Measurements from ENCODE around the gene FAM161B.

FAM161B gene

GRCh38 chr14:73953731-73954130 lies 3.8 kb upstream of the FAM161B start:
- no peak for DNase-seq (ENCODE audit: extremely low read depth, insufficient read length)

GRCh38 chr14:73945159-73945670 lies 4.7 kb downstream of the FAM161B start:
- DNase-seq (ENCODE audit: extremely low read depth, insufficient read length) = no peak
- Histone ChIP-seq H3K36me3 (ENCODE audit: control insufficient read depth, insufficient read depth, low read length) (no peaks in the 10 kb centered on the region; the same call in 1 of the 2 replicates), H3K4me3 (replicated peaks; ENCODE audit: low read depth, low read length) (no peak overlapping the region), H3K27me3 (replicated peaks; ENCODE audit: control insufficient read depth, insufficient read depth, low read length) (no peaks in the 10 kb centered on the region)
- TF ChIP-seq, protein P1, sequence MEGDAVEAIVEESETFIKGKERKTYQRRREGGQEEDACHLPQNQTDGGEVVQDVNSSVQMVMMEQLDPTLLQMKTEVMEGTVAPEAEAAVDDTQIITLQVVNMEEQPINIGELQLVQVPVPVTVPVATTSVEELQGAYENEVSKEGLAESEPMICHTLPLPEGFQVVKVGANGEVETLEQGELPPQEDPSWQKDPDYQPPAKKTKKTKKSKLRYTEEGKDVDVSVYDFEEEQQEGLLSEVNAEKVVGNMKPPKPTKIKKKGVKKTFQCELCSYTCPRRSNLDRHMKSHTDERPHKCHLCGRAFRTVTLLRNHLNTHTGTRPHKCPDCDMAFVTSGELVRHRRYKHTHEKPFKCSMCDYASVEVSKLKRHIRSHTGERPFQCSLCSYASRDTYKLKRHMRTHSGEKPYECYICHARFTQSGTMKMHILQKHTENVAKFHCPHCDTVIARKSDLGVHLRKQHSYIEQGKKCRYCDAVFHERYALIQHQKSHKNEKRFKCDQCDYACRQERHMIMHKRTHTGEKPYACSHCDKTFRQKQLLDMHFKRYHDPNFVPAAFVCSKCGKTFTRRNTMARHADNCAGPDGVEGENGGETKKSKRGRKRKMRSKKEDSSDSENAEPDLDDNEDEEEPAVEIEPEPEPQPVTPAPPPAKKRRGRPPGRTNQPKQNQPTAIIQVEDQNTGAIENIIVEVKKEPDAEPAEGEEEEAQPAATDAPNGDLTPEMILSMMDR (IDR thresholded peaks at IDR 0.05; ENCODE audit: insufficient read depth, low read length, poor library complexity, severe bottlenecking) = no peak

More at GRCh38 chr14:73953731-73954130, 3.8 kb upstream of the FAM161B start:
- Histone ChIP-seq H3K4me3 (replicated peaks; ENCODE audit: low read depth, low read length) (no peak overlapping the region), H3K36me3 (ENCODE audit: control insufficient read depth, insufficient read depth, low read length) (peaks cover 8% of the 10 kb centered on the region), H3K27me3 (replicated peaks; ENCODE audit: control insufficient read depth, insufficient read depth, low read length) (no peaks in the 10 kb centered on the region)
- TF ChIP-seq, protein P1 (IDR thresholded peaks at IDR 0.05; ENCODE audit: insufficient read depth, low read length, poor library complexity, severe bottlenecking) = no peak

DNA sequence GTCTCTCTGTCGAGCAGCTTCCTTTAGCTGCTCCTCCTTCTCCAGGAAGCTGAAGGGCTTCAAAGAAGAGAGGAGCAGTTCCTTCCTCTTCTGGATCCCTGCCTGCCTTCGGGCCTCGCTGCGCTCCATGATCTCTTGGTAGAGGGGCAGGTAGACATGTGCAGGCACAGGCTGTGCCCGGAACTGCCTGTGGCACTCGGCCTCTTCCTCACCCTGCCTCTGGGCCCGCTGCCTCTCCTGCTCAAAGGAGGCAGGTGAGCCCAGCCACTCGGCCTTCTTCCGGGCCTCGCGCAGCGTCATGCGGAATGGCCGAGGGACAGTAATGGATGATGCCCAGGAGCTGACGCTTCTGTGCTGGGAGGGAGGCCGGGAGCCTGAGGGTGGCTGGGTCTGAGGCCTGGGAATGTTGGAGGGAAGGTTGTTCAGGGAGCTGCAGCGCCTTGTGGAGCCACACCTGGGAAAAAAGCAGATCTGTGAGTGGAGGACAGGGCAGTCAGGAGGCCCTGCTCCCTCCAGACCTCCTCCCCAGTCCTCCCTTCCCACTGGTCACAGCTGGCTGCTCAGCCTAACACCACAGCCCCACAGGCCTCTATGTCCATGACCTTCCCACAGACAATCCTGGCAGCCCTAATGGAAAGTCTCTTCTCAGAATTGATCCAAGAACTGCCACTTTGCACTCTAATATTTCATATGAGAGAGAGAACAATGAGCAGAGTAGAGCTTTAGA lies 5.3 kb downstream of the FAM161B start:
- TF ChIP-seq, protein P1 (IDR thresholded peaks at IDR 0.05; ENCODE audit: insufficient read depth, low read length, poor library complexity, severe bottlenecking) = no peak
- no peak for DNase-seq (ENCODE audit: extremely low read depth, insufficient read length)

GRCh38 chr14:73943083-73943482 lies 6.8 kb downstream of the FAM161B start:
- Histone ChIP-seq H3K36me3 (ENCODE audit: control insufficient read depth, insufficient read depth, low read length) (no peaks in the 10 kb centered on the region; the same call in 1 of the 2 replicates), H3K4me3 (replicated peaks; ENCODE audit: low read depth, low read length) (no peak overlapping the region), H3K27me3 (replicated peaks; ENCODE audit: control insufficient read depth, insufficient read depth, low read length) (no peaks in the 10 kb centered on the region)
- no peak for DNase-seq (ENCODE audit: extremely low read depth, insufficient read length)
- TF ChIP-seq, protein P1 (IDR thresholded peaks at IDR 0.05; ENCODE audit: insufficient read depth, low read length, poor library complexity, severe bottlenecking) = no peak

More for the DNA sequence above, 5.3 kb downstream of the FAM161B start:
- no peaks in the 10 kb centered on the region; the same call in 1 of the 2 replicates for H3K36me3 ChIP-seq (ENCODE audit: control insufficient read depth, insufficient read depth, low read length)
- no peaks in the 10 kb centered on the region for H3K27me3 ChIP-seq (replicated peaks; ENCODE audit: control insufficient read depth, insufficient read depth, low read length)
- no peak overlapping the region for H3K4me3 ChIP-seq (replicated peaks; ENCODE audit: low read depth, low read length)

DNA sequence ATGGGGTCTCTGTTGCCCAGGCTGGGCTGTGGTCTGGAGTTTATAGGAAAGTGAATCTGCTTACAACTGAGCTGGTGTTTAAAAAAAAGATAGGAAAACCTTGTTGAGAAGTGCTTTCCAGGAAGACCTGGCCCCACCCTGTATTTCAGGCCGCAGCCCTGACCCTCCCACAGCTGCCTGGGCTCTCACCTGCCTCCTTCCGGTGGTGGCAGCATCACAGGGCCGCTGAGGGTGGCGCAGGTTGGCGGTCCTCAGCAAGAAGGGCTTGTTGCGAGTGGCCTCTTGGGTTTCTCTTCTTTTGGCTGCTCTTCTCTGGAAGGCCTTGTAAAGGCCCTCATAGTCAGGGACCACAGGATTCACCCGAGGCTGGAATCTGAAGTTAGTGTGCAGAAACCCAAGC lies 7.7 kb downstream of the FAM161B start:
- no peak for DNase-seq (ENCODE audit: extremely low read depth, insufficient read length)
- Histone ChIP-seq H3K27me3 (replicated peaks; ENCODE audit: control insufficient read depth, insufficient read depth, low read length) (no peaks in the 10 kb centered on the region), H3K4me3 (replicated peaks; ENCODE audit: low read depth, low read length) (no peak overlapping the region), H3K36me3 (ENCODE audit: control insufficient read depth, insufficient read depth, low read length) (no peaks in the 10 kb centered on the region; the same call in 1 of the 2 replicates)
- TF ChIP-seq, protein P1 (IDR thresholded peaks at IDR 0.05; ENCODE audit: insufficient read depth, low read length, poor library complexity, severe bottlenecking) = no peak
